PC-9 (cell line): ENCODE measurements around the gene SPON1.

Experiments used
- CTCF ChIP-seq: fragments of 200-600 bp; sonication (generic); conservative IDR thresholded peaks from 2 replicates; pipeline ENCODE4 v1.6.1; 2017; ENCODE audit warnings: mixed run types, antibody characterized with exemption, mild to moderate bottlenecking, moderate library complexity
- EZH2 ChIP-seq: fragments of 200-600 bp; sonication (generic); IDR thresholded peaks from 2 replicates; pipeline ENCODE4 v1.8.0; 2017; ENCODE audit warnings: antibody characterized with exemption, low read depth

- TF ChIP-seq EZH2: no peak
- no peak for TF ChIP-seq CTCF
These were observed 344.0 kb downstream of the SPON1 start for GRCh38 chr11:14306481-14306880.
